ENCODE results near the gene EDEM1.
"Not testable (repeated sequence)": the region's sequence is repeated elsewhere in the genome, so short reads cannot be mapped to it uniquely, and the experiment has no call there.

EDEM1 gene

GRCh38 chr3:5187156-5187919 is at the start of gene EDEM1:
Gene EDEM1, plus strand, starts transcription at chr3:5187707. Its CDS starts 99 bp downstream, at chr3:5187806.
- peak; percentile 27 for DNase-seq

GRCh38 chr3:5138214-5138981 is 49.1 kb upstream of the EDEM1 start:
- no peak for DNase-seq

- DNase-seq: no peak
Observed at GRCh38 chr3:5140230-5140621, 47.3 kb upstream of the EDEM1 start.

- DNase-seq: no peak
Observed at GRCh38 chr3:5140839-5141238, 46.7 kb upstream of the EDEM1 start.

DNA sequence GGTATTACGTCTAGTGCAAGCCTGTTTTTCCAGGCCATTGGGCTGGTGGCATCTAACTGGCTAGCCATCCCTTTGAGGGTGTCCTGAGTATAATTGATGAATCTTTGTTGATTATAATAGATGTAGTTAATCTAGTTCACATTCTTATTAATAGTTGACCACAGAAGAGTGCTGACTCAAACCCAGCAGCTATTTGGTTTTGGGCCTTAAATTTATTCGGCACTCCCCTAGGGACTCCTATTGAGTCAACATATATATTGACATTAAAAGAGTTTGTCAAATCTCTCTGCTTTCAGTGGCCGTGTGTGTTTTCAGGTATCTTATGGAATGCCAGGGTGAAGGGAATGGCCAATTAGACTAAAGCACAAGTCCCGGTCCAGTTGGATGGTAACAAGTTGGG is 45.7 kb upstream of the EDEM1 start:
- no peak for DNase-seq

- DNase-seq: no peak
Observed at GRCh38 chr3:5143464-5143863, 44.0 kb upstream of the EDEM1 start.

- no peak for DNase-seq
Observed at GRCh38 chr3:5144316-5144994, 43.1 kb upstream of the EDEM1 start.

GRCh38 chr3:5145120-5145519 is 42.4 kb upstream of the EDEM1 start:
- no peak for DNase-seq

GRCh38 chr3:5147152-5147551 is 40.4 kb upstream of the EDEM1 start:
- DNase-seq: not testable (repeated sequence)

- DNase-seq: no peak
Observed at GRCh38 chr3:5149306-5149880, 38.1 kb upstream of the EDEM1 start.

DNA sequence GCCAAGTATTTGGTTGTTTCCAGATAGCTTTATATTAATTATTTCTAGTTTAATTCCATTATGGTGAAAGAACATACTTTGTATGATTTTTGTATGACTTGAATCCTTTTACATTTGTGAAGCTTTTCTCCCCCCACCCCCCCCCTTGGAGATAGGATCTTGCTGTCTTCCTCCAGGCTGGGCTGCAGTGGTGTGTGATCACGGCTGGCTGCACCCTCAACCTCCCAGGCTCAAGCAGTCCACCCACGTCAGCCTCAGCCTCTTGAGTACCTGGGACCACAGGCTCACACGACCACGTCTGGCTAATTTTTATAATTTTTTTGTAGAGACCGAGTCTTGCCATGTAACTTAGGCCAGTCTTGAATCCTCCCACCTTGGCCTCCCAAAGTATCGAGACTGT is 35.9 kb upstream of the EDEM1 start:
- no peak for DNase-seq

- no peak for DNase-seq
Observed at GRCh38 chr3:5153074-5153473, 34.4 kb upstream of the EDEM1 start.

- DNase-seq: no peak
Observed at GRCh38 chr3:5155241-5155640, 32.3 kb upstream of the EDEM1 start.

- DNase-seq: no peak
Observed at GRCh38 chr3:5160321-5160720, 27.2 kb upstream of the EDEM1 start.

- no peak for DNase-seq
Observed at GRCh38 chr3:5160940-5161858, 26.3 kb upstream of the EDEM1 start.

DNA sequence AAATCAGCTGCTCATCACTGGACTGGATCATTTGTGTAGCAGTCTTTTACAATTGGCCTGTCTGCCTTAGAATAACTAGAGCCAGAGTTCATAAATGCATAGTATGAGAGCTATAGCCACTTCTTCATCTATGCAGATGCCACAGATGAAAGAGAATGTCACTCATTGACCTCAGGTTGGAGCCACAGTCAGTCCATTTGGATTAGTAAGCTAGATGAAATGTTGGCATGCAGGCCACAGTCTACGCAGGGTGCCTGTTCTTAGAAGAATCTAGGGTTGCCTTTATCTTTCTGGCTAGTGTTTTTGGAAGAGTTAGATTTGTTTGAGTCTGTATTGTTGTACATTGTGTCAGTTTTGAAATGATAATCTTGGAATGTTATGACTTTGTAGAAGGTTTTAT is 25.4 kb upstream of the EDEM1 start:
- no peak for DNase-seq

- no peak for DNase-seq
Observed at GRCh38 chr3:5165698-5166097, 21.8 kb upstream of the EDEM1 start.

DNA sequence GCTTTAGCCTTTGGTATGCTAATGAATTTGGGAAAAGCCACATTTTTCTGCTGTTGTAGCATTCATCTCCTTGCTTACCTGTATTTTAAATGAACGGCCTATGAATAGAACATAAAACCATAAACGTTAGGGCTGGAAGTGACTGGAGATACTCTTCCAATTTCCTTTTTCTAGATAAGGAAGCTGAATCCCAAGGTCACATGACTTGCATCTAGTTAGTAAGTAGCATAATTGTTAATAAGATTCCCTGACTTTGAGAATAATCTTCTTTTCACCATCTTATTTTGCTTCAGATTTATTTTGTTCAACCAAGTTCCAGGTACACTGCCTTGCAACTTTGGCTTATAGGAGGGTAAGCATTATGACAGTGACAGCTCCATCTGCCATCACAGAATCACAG is 20.7 kb upstream of the EDEM1 start:
- DNase-seq: no peak

- DNase-seq: no peak
Observed at GRCh38 chr3:5168110-5168509, 19.4 kb upstream of the EDEM1 start.

- no peak for DNase-seq
Observed at GRCh38 chr3:5169807-5170206, 17.7 kb upstream of the EDEM1 start.

GRCh38 chr3:5170975-5171374 is 16.5 kb upstream of the EDEM1 start:
- no peak for DNase-seq

- DNase-seq: no peak
Observed at GRCh38 chr3:5172018-5172417, 15.5 kb upstream of the EDEM1 start.

All from NCI-H2107 (cell line).